Astrocyte (in vitro differentiated cells and primary cell): ENCODE results near the gene AHDC1.

Source experiments
- CTCF ChIP-seq: IDR thresholded peaks from 2 replicates; pipeline ENCODE4 v1.5.1; 2011; ENCODE audit warnings: low read depth, mild to moderate bottlenecking, inconsistent platforms, low read length, moderate library complexity; ENCODE audit not compliant: insufficient read depth
- EZH2 ChIP-seq: IDR thresholded peaks from 2 replicates; pipeline ENCODE4 v1.6.1; 2012; ENCODE audit warnings: mild to moderate bottlenecking, low read length, inconsistent platforms; ENCODE audit not compliant: insufficient read depth

DNA sequence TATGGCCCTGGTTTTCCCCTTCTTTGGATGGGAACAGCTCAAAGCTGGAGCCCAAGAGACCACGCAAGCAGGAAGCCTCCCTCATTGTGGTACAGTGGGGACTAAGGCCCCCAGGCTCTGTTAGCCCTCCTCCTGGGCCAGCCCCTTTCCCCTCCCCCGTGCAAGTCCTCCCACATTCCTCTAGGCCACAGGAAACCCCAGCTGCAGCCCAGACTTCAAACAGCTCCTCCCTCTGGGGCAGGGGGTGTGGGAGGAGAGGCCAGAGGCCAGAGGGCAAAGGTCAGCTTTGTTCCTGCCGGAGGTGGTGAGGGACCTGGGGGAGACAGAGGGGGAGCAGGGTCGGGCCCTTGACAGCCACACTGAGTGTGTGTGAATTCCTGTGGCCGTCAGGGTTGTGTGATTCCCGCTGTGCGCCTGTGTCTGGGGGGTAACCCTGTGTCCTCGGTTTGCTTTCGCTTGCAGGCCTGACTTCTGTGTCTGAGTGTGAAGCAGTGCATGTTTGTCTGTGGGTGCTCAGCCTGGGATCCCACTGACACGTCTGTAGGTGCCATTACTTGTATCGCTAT is 3.4 kb upstream of the AHDC1 start:
- no peak for TF ChIP-seq CTCF
- no peak for TF ChIP-seq EZH2
